ENCODE measurements around the gene UBR3.
"Not testable (repeated sequence)": the region's sequence is repeated elsewhere in the genome, so short reads cannot be mapped to it uniquely, and the experiment has no call there.

The UBR3 gene

DNA sequence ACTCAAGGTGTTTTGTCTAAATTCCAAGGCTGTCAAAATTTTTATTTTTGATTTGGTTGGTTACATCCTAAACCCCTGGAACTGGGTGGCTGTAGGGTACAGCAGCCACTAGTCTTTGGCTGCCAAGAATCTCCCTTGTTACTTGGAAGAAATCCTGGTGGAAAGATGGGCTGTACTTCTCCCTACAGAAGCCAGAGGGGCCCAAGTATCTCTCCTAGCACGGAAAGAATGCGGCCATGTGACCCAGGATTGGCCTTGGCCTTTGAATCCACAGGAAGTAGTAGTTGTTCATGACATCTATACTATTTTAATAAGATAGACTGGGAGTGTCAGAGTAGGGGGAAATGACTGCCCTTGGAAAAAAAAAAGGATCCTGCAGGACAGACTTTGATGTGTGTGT lies 296.3 kb downstream of the UBR3 start:
- TF ChIP-seq, protein P1, sequence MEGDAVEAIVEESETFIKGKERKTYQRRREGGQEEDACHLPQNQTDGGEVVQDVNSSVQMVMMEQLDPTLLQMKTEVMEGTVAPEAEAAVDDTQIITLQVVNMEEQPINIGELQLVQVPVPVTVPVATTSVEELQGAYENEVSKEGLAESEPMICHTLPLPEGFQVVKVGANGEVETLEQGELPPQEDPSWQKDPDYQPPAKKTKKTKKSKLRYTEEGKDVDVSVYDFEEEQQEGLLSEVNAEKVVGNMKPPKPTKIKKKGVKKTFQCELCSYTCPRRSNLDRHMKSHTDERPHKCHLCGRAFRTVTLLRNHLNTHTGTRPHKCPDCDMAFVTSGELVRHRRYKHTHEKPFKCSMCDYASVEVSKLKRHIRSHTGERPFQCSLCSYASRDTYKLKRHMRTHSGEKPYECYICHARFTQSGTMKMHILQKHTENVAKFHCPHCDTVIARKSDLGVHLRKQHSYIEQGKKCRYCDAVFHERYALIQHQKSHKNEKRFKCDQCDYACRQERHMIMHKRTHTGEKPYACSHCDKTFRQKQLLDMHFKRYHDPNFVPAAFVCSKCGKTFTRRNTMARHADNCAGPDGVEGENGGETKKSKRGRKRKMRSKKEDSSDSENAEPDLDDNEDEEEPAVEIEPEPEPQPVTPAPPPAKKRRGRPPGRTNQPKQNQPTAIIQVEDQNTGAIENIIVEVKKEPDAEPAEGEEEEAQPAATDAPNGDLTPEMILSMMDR (IDR thresholded peaks at IDR 0.05; ENCODE audit: unreplicated experiment in 3 of 3), result no peak
- Mint-ChIP-seq H3K36me3 (ENCODE audit: low read depth) (no peaks in the 10 kb centered on the region), H3K4me3 (no peak overlapping the region), H3K27ac (no peak overlapping the region), H3K4me1 (no peaks in the 10 kb centered on the region), H3K27me3 (ENCODE audit: low read depth) (no peaks in the 10 kb centered on the region), H3K9me3 (peaks cover 38% of the 10 kb centered on the region)

DNA sequence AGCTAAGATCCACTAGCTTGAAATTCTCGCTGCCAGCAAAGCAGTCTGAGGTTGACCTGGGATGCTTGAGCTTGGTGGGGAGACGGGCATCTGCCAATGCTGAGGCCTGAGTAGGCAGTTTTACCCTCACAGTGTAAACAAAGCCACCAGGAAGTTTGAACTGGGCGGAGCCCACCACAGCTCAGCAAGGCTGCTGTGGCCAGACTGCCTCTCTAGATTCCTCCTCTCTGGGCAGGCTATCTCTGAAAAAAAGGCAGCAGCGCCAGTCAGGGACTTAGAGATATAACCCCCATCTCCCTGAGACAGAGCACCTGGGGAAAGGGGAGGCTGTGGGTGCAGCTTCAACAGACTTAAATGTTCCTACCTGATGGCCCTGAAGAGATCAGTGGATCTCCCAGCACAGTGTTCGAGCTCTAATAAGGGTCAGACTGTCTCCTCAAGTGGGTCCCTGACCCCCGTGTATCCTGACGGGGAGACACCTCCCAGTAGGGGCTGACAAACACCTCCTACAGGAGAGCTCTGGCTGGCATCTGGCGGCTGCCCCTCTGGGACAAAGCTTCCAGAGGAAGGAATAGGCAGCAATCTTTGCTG lies 299.0 kb downstream of the UBR3 start:
- H3K4me1 Mint-ChIP-seq; H3K4me3 Mint-ChIP-seq; H3K36me3 Mint-ChIP-seq (ENCODE audit: low read depth); H3K27me3 Mint-ChIP-seq (ENCODE audit: low read depth); H3K27ac Mint-ChIP-seq: not testable (repeated sequence)
- H3K9me3 Mint-ChIP-seq, result peaks cover 33% of the 10 kb centered on the region
